ENCODE results near the gene FYB1.

GRCh38 chr5:39176759-39177630, 42.4 kb downstream of the FYB1 start:
- TF ChIP-seq CTCF (conservative IDR thresholded peaks at IDR 0.05; ENCODE audit: low read depth in 2 of 2) (no peak), EZH2 (IDR thresholded peaks at IDR 0.05; ENCODE audit: low read depth, unreplicated experiment) (no peak), REST (IDR thresholded peaks at IDR 0.05; ENCODE audit: unreplicated experiment) (no peak), EZH2phosphoT487 (IDR thresholded peaks at IDR 0.05; ENCODE audit: unreplicated experiment) (no peak), POLR2AphosphoS5 (IDR thresholded peaks at IDR 0.05; ENCODE audit: low read depth) (no peak)

All from GM23338 (cell line).